ENCODE measurements around the gene ABHD16A.

- TF ChIP-seq EZH2phosphoT487 (IDR thresholded peaks at IDR 0.05; ENCODE audit: borderline replicate concordance) (no peak), CTCF (conservative IDR thresholded peaks at IDR 0.05; ENCODE audit: low read length) (no peak)
Measured at GRCh38 chr6:31718265-31718664, 15.1 kb upstream of the ABHD16A start.
